Mesothelial cell of epicardium (in vitro differentiated cells): ENCODE measurements around the gene PCSK4. TPM values are rescaled to one million over a fixed set of nuclear protein-coding genes. Genes with fewer than 3 reads are reported as not detected.

Source experiments
- DNase-seq, 2 experiments: peaks; one replicate each; pipeline ENCODE4 v3.0.0; 2021; ENCODE audit warnings: low spot score in 2 of 2; ENCODE audit not compliant: unreplicated experiment in 2 of 2
- H3K27ac Mint-ChIP-seq: 2 replicates; pipeline ENCODE4 v1.8.0; 2021; ENCODE audit warnings: mixed read lengths
- H3K27me3 Mint-ChIP-seq: 2 replicates; pipeline ENCODE4 v1.8.0; 2021; ENCODE audit warnings: low read depth, mixed read lengths
- H3K36me3 Mint-ChIP-seq: 2 replicates; pipeline ENCODE4 v1.8.0; 2021; ENCODE audit warnings: mixed read lengths
- H3K4me1 Mint-ChIP-seq: 2 replicates; pipeline ENCODE4 v1.8.0; 2021; ENCODE audit warnings: mixed read lengths
- H3K4me3 Mint-ChIP-seq: 2 replicates; pipeline ENCODE4 v1.8.0; 2021; ENCODE audit warnings: mild to moderate bottlenecking, moderate library complexity, mixed read lengths
- H3K9me3 Mint-ChIP-seq: 2 replicates; pipeline ENCODE4 v1.8.0; 2021; ENCODE audit warnings: mixed read lengths
- CTCF ChIP-seq: fragments of 200-600 bp; sonication (generic); IDR thresholded peaks from one replicate; pipeline ENCODE4 v1.5.0; 2021; ENCODE audit warnings: antibody characterized with exemption; ENCODE audit not compliant: unreplicated experiment
- total RNA-seq: library from RNA; stranded (reverse); gene quantifications from 3 replicates; pipeline ENCODE4 v1.2.1, GENCODE V29; 2021

The PCSK4 gene
- total RNA-seq, 1 donor from 2014 or later, result 22.6 TPM

- DNase-seq, result no peak
- Mint-ChIP-seq H3K36me3 (no peaks in the 10 kb centered on the region), H3K27ac (no peak within 1 kb of the TSS), H3K4me1 (peaks cover 11% of the 10 kb centered on the region), H3K4me3 (peak within 1 kb of the TSS; percentile 53), H3K27me3 (peaks cover 57% of the 10 kb centered on the region), H3K9me3 (no peaks in the 10 kb centered on the region)
- no peak for TF ChIP-seq CTCF
These were observed 22.7 kb upstream of the PCSK4 start, which contains the start of gene ADAMTSL5 for GRCh38 chr19:1512671-1513498. Gene ADAMTSL5, minus strand, starts transcription at chr19:1513019. Its CDS starts 2,076 bp downstream, at chr19:1510943.

GRCh38 chr19:1511318-1512317 lies 21.5 kb upstream of the PCSK4 start:
- H3K4me1 Mint-ChIP-seq, result peaks cover 15% of the 10 kb centered on the region
- no peaks in the 10 kb centered on the region for H3K36me3 Mint-ChIP-seq
- no peaks in the 10 kb centered on the region for H3K9me3 Mint-ChIP-seq
- no peak overlapping the region for H3K27ac Mint-ChIP-seq
- TF ChIP-seq CTCF, result no peak
- no peak for DNase-seq
- peak overlapping the region; percentile 53 for H3K4me3 Mint-ChIP-seq
- peaks cover 54% of the 10 kb centered on the region for H3K27me3 Mint-ChIP-seq

- Mint-ChIP-seq H3K36me3 (no peaks in the 10 kb centered on the region), H3K4me3 (no peak overlapping the region), H3K27me3 (peaks cover 51% of the 10 kb centered on the region), H3K9me3 (no peaks in the 10 kb centered on the region), H3K27ac (peak overlapping the region; percentile 61), H3K4me1 (peaks cover 15% of the 10 kb centered on the region)
- no peak for TF ChIP-seq CTCF
- no peak for DNase-seq
These were observed 20.7 kb upstream of the PCSK4 start for GRCh38 chr19:1510807-1511206.

GRCh38 chr19:1510442-1510806 lies 20.3 kb upstream of the PCSK4 start:
- no peak for TF ChIP-seq CTCF
- Mint-ChIP-seq H3K4me1 (peaks cover 15% of the 10 kb centered on the region), H3K36me3 (no peaks in the 10 kb centered on the region), H3K27me3 (peaks cover 50% of the 10 kb centered on the region), H3K27ac (no peak overlapping the region), H3K4me3 (no peak overlapping the region), H3K9me3 (no peaks in the 10 kb centered on the region)
- DNase-seq, result no peak

GRCh38 chr19:1509602-1510441 lies 19.7 kb upstream of the PCSK4 start:
- Mint-ChIP-seq H3K36me3 (no peaks in the 10 kb centered on the region), H3K9me3 (no peaks in the 10 kb centered on the region), H3K4me1 (peaks cover 15% of the 10 kb centered on the region), H3K4me3 (peak overlapping the region; percentile 32), H3K27me3 (peaks cover 50% of the 10 kb centered on the region), H3K27ac (peak overlapping the region; percentile 22)
- TF ChIP-seq CTCF, result no peak
- no peak for DNase-seq
